H1 (cell line): ENCODE data around the gene KIF5C. TPM values are rescaled to one million over a fixed set of nuclear protein-coding genes. Genes with fewer than 3 reads are reported as not detected.

Source experiments
- CTCF ChIA-PET: fragments of 300-600 bp; sonication (Branson Sonifier 250); formaldehyde crosslinking; loops from one replicate; lab custom pipeline; 2021; ENCODE audit not compliant: partially characterized antibody; lab: Charles Lee
- POLR2A ChIA-PET: fragments of 300-600 bp; sonication (Branson Sonifier 250); formaldehyde crosslinking; loops from one replicate; lab custom pipeline; 2021; ENCODE audit warnings: inconsistent platforms; ENCODE audit not compliant: partially characterized antibody; lab: Charles Lee
- DNase-seq, 2 experiments: peaks; one replicate each; pipeline versions ENCODE4 v3.0.0 to v3.0.0-alpha.2; 2010 to 2022; ENCODE audit warnings: low spot score in 2 of 2, low read depth in 1 of 2, mixed read lengths in 1 of 2
- FAIRE-seq: peaks from 2 replicates; lab custom pipeline; 2011; peaks lifted over from hg19 to GRCh38; lab: Jason Lieb, UNC
- H2AFZ ChIP-seq: 2 replicates; pipeline ENCODE4 v1.8.1; 2012; ENCODE audit warnings: low read length, inconsistent platforms
- H2AK5ac ChIP-seq: 2 replicates; pipeline ENCODE4 v1.6.1; 2013; ENCODE audit warnings: low read depth, low read length
- H2BK120ac ChIP-seq: replicated peaks from 2 replicates; pipeline ENCODE3; 2013; ENCODE audit warnings: low read depth, low read length, inconsistent platforms
- H2BK12ac ChIP-seq: 2 replicates; pipeline ENCODE4 v1.6.1; 2013; ENCODE audit warnings: low read depth, low read length
- H2BK15ac ChIP-seq: 2 replicates; pipeline ENCODE4 v1.6.1; 2013; ENCODE audit warnings: low read length
- H2BK20ac ChIP-seq: 2 replicates; pipeline ENCODE4 v1.6.1; 2013; ENCODE audit warnings: low read length
- H2BK5ac ChIP-seq: 2 replicates; pipeline ENCODE4 v1.6.1; 2013; ENCODE audit warnings: low read depth, low read length
- H3K14ac ChIP-seq: 2 replicates; pipeline ENCODE4 v1.6.1; 2013; ENCODE audit warnings: inconsistent platforms; ENCODE audit not compliant: insufficient read length
- H3K18ac ChIP-seq: 2 replicates; pipeline ENCODE4 v1.6.1; 2013; ENCODE audit warnings: low read length; ENCODE audit errors: extremely low read depth
- H3K23ac ChIP-seq: 2 replicates; pipeline ENCODE4 v1.6.1; 2013; ENCODE audit warnings: inconsistent platforms; ENCODE audit not compliant: insufficient read length
- H3K23me2 ChIP-seq: 2 replicates; pipeline ENCODE4 v1.6.1; 2013; ENCODE audit warnings: low read depth, low read length
- H3K27ac ChIP-seq: 2 replicates; pipeline ENCODE4 v1.6.1; 2011; ENCODE audit warnings: low read depth, low read length, inconsistent platforms
- H3K27me3 ChIP-seq, 4 experiments: replicated peaks in 1 of 4; 1 replicate in 1 of 4; 2 replicates in 3 of 4; pipeline versions ENCODE4 v1.6.1 to v1.8.1; 2011 to 2013; ENCODE audit warnings: low read length in 3 of 4, mild to moderate bottlenecking in 3 of 4, inconsistent platforms in 2 of 4, mixed read lengths in 2 of 4, moderate library complexity in 1 of 4; ENCODE audit not compliant: control insufficient read depth in 3 of 4, insufficient read depth in 3 of 4; ENCODE audit errors: extremely low read depth in 1 of 4
- H3K36me3 ChIP-seq, 4 experiments: 2 replicates each; pipeline versions ENCODE4 v1.6.1 to v1.8.1; 2011 to 2013; ENCODE audit warnings: mild to moderate bottlenecking in 4 of 4, low read length in 3 of 4, moderate library complexity in 2 of 4, control low read depth in 1 of 4, inconsistent platforms in 1 of 4; ENCODE audit not compliant: insufficient read depth in 4 of 4, control insufficient read depth in 2 of 4
- H3K4ac ChIP-seq: replicated peaks from 2 replicates; pipeline ENCODE3; 2013; ENCODE audit warnings: low read length, low read depth, mixed read lengths, inconsistent platforms; ENCODE audit not compliant: insufficient read length
- H3K4me1 ChIP-seq, 4 experiments: replicated peaks in 1 of 4; 1 replicate in 1 of 4; 2 replicates in 3 of 4; pipeline versions ENCODE4 v1.6.1 to v1.8.1; 2011 to 2013; ENCODE audit warnings: low read length in 3 of 4, inconsistent platforms in 2 of 4, mixed read lengths in 1 of 4; ENCODE audit not compliant: insufficient read depth in 4 of 4, control insufficient read depth in 3 of 4
- H3K4me2 ChIP-seq, 2 experiments: 2 replicates each; pipeline versions ENCODE4 v1.6.1 to v1.8.1; 2011 to 2013; ENCODE audit warnings: low read depth in 2 of 2, low read length in 2 of 2, control low read depth in 1 of 2, inconsistent platforms in 1 of 2, mild to moderate bottlenecking in 1 of 2; ENCODE audit not compliant: insufficient read depth in 1 of 2
- H3K4me3 ChIP-seq, 4 experiments: fragments of 200-600, 300-600 bp in 1 of 4; sonication (generic), shearing (Covaris generic), sonication (Bioruptor Twin) in 1 of 4; 2 replicates each; pipeline versions ENCODE4 v1.5.1 to v1.8.1; 2011 to 2016; ENCODE audit warnings: low read length in 4 of 4, low read depth in 3 of 4, control low read depth in 2 of 4, inconsistent platforms in 2 of 4, mild to moderate bottlenecking in 2 of 4, mixed read lengths in 1 of 4, moderate library complexity in 1 of 4; ENCODE audit not compliant: insufficient read depth in 2 of 4; ENCODE audit errors: extremely low read depth in 1 of 4
- H3K56ac ChIP-seq: replicated peaks from 2 replicates; pipeline ENCODE3; 2013; ENCODE audit warnings: low read depth, mild to moderate bottlenecking, mixed read lengths, low read length, inconsistent platforms; ENCODE audit not compliant: insufficient read length
- H3K79me1 ChIP-seq: 2 replicates; pipeline ENCODE4 v1.6.1; 2013; ENCODE audit warnings: low read depth, low read length, control low read depth
- H3K79me2 ChIP-seq, 2 experiments: 2 replicates each; pipeline versions ENCODE4 v1.6.1 to v1.8.1; 2012 to 2013; ENCODE audit warnings: low read length in 2 of 2, mild to moderate bottlenecking in 2 of 2, inconsistent platforms in 1 of 2; ENCODE audit not compliant: insufficient read depth in 2 of 2, control insufficient read depth in 1 of 2
- H3K9ac ChIP-seq, 4 experiments: replicated peaks in 1 of 4; 1 replicate in 1 of 4; 2 replicates in 3 of 4; pipeline versions ENCODE4 v1.6.1 to v1.8.1; 2011 to 2013; ENCODE audit warnings: low read depth in 3 of 4, low read length in 3 of 4, control low read depth in 2 of 4, mild to moderate bottlenecking in 2 of 4, moderate library complexity in 2 of 4, inconsistent platforms in 1 of 4; ENCODE audit errors: extremely low read depth in 1 of 4
- H3K9me3 ChIP-seq, 2 experiments: 2 replicates each; pipeline versions ENCODE4 v1.6.1 to v1.8.1; 2012 to 2013; ENCODE audit warnings: mild to moderate bottlenecking in 2 of 2, moderate library complexity in 2 of 2, control low read depth in 1 of 2, inconsistent platforms in 1 of 2, low read depth in 1 of 2, low read length in 1 of 2, mixed read lengths in 1 of 2; ENCODE audit not compliant: insufficient read depth in 2 of 2
- H4K20me1 ChIP-seq, 2 experiments: replicated peaks in 1 of 2; 2 replicates each; pipeline versions ENCODE3 to v1.8.1; 2011 to 2013; ENCODE audit warnings: inconsistent platforms in 2 of 2, low read length in 2 of 2, mild to moderate bottlenecking in 1 of 2; ENCODE audit not compliant: insufficient read depth in 2 of 2, control insufficient read depth in 1 of 2
- H4K5ac ChIP-seq: 2 replicates; pipeline ENCODE4 v1.6.1; 2013; ENCODE audit warnings: low read length, low read depth, mixed read lengths, inconsistent platforms; ENCODE audit not compliant: insufficient read length
- H4K8ac ChIP-seq: 2 replicates; pipeline ENCODE4 v1.8.0; 2013; ENCODE audit warnings: mild to moderate bottlenecking, moderate library complexity, low read length, inconsistent platforms; ENCODE audit not compliant: insufficient read depth; ENCODE audit errors: extremely low read depth
- H4K91ac ChIP-seq: replicated peaks from 2 replicates; pipeline ENCODE3; 2013; ENCODE audit warnings: low read length, mixed read lengths, inconsistent platforms; ENCODE audit not compliant: insufficient read length
- GTF2F1 ChIP-seq: IDR thresholded peaks from 2 replicates; pipeline ENCODE4 v1.6.1; 2012; ENCODE audit warnings: low read depth, low read length, improper control_type of control experiment, borderline replicate concordance
- WGBS, 2 experiments: shearing (Covaris generic) in 1 of 2; methylation state at CpG; one replicate each; pipeline versions ENCODE4 v1.1.6 to v1.1.7; 2013 to 2015; ENCODE audit warnings: low lambda C conversion rate in 2 of 2, mixed read lengths in 2 of 2, inconsistent platforms in 1 of 2, low coverage in 1 of 2, missing lambda C conversion rate in 1 of 2; ENCODE audit not compliant: insufficient replicate concordance in 2 of 2, insufficient coverage in 1 of 2, insufficient read length in 1 of 2; ENCODE audit errors: extremely low coverage in 1 of 2, missing lambda C conversion rate in 1 of 2; 5-methylcytosine and 5-hydroxymethylcytosine counted together
- polyA plus RNA-seq, 7 experiments: library from polyadenylated mRNA; depleted of rRNA in 3 of 7; stranded (reverse) in 5 of 7; unstranded in 2 of 7; fragments of >200 nt in 5 of 7; fragments of 200-250 nt in 2 of 7; gene quantifications; 1 replicate in 5 of 7; 2 replicates in 1 of 7; 4 replicates in 1 of 7; pipeline versions ENCODE4 v1.2.1 to v1.2.3, GENCODE V29; 2011 to 2013; ENCODE audit warnings: missing spikeins in 2 of 7, mixed read lengths in 2 of 7
- total RNA-seq: library from RNA; stranded (reverse); fragmentation: NEBNext Ultra II Directional; extraction: Animal tissue kit (Norgen Biotek cat#: 25700); gene quantifications from 2 replicates; pipeline ENCODE4 v1.2.1, GENCODE V29; 2021

Gene KIF5C
- total and polyA plus RNA-seq, 2 of the 8 experiments (the other 6 are each of a cell fraction or from before 2014, with no cell fraction given): 16.3 to 66.4 TPM

DNA sequence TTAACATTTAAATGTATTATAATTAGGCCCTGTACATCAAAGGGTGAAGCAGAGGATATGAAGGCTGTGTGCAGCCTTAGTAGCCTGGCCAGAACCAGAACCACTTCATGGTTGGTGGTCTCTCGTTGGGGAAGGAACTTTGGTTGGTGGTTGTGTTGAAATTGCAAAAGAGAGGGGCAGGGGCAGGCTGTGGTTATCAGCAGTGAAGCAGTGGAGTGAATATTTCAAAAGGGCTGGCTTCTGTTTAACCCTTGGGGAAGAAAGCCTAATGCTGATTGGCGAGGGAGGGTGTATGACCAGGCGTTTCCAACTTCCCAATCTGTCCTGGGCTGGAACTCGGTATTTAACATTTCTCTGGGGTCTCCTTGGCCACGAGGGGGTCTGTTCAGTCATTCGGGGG lies 112.3 kb downstream of the KIF5C start:
- H3K4me1 ChIP-seq: no peaks in the 10 kb centered on the region
- no peak overlapping the region for H3K4me2 ChIP-seq
- no peaks in the 10 kb centered on the region for H3K79me1 ChIP-seq
- no peaks in the 10 kb centered on the region for H4K20me1 ChIP-seq
- H4K91ac ChIP-seq: no peak overlapping the region
- no peak overlapping the region for H2BK12ac ChIP-seq
- no peak overlapping the region for H3K9ac ChIP-seq
- H2BK15ac ChIP-seq: no peak overlapping the region
- H3K4me3 ChIP-seq: no peak overlapping the region
- no peak overlapping the region for H2BK120ac ChIP-seq
- no peak for FAIRE-seq
- H3K9me3 ChIP-seq: no peaks in the 10 kb centered on the region
- H3K4ac ChIP-seq: no peak overlapping the region
- no peak overlapping the region for H3K18ac ChIP-seq
- TF ChIP-seq GTF2F1: no peak
- TF ChIP-seq, all 59 proteins: peak for 0
- no peak overlapping the region for H3K56ac ChIP-seq
- no peak overlapping the region for H4K8ac ChIP-seq
- no peak overlapping the region for H2AK5ac ChIP-seq
- WGBS, 2 experiments: 84% methylated on average over 6 of the region's 6 CpGs; no CpG with 5 or more reads in 1 of the 2 experiments
- ChIA-PET CTCF (interaction anchor here (1.0 to 1.2 kb wide), 2 partner anchors 9 to 574 kb away, joined by 3 read pairs; no protein-coding TSS in a partner anchor), POLR2A (interaction anchor here (0.8 kb wide), 1 partner anchor 52 kb away, joined by 3 read pairs; the partner anchor contains the start of gene LYPD6B)
- H3K27ac ChIP-seq: no peak overlapping the region
- no peak overlapping the region for H2BK20ac ChIP-seq
- DNase-seq: peak in 1 of 2 experiments; percentile 28
- no peaks in the 10 kb centered on the region for H3K23me2 ChIP-seq
- peaks cover 4 to 28% (median 21%) of the 10 kb centered on the region in 4 experiments; a peak in 6 of 8 replicates for H3K36me3 ChIP-seq
- no peak overlapping the region for H4K5ac ChIP-seq
- no peak overlapping the region for H2AFZ ChIP-seq
- H3K27me3 ChIP-seq: no peaks in the 10 kb centered on the region
- H3K23ac ChIP-seq: no peak overlapping the region
- no peak overlapping the region for H2BK5ac ChIP-seq
- H3K79me2 ChIP-seq: no peaks in the 10 kb centered on the region
- H3K14ac ChIP-seq: no peak overlapping the region
